ENCODE data around the gene RNASE3.

DNA sequence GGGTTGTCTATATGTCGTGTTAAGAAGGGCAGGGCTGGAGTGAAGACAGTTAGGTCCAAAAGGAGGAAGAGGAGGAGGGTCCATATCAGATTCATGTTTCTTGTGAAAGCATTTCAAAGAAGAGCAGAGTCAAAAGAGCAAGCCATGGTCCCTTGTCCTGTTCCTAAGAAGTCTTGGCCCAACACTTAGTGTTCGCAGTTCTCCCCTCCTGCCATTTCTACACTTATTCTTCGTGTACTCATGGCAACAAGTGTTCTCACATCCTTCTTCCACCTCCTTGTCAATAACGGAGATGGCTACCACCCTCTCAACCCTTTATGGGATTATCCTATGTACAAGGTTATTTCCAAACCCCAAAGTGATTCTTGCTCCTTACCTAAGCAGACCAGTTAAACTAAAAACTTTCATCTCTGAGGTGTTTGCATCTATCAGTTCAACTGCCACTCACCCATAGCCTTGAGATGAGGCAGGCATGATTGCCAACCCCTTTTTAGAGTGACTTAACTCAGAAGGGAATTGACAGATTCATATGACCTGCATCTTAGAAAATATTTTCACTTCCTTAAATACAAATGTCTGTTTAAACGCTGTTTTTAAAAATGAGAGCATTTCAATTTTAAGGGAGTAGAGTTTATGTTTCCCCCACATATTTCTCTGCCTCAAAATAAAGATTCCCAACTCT lies 44.3 kb downstream of the RNASE3 start:
- TF ChIP-seq, protein P1, sequence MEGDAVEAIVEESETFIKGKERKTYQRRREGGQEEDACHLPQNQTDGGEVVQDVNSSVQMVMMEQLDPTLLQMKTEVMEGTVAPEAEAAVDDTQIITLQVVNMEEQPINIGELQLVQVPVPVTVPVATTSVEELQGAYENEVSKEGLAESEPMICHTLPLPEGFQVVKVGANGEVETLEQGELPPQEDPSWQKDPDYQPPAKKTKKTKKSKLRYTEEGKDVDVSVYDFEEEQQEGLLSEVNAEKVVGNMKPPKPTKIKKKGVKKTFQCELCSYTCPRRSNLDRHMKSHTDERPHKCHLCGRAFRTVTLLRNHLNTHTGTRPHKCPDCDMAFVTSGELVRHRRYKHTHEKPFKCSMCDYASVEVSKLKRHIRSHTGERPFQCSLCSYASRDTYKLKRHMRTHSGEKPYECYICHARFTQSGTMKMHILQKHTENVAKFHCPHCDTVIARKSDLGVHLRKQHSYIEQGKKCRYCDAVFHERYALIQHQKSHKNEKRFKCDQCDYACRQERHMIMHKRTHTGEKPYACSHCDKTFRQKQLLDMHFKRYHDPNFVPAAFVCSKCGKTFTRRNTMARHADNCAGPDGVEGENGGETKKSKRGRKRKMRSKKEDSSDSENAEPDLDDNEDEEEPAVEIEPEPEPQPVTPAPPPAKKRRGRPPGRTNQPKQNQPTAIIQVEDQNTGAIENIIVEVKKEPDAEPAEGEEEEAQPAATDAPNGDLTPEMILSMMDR (IDR thresholded peaks at IDR 0.05; ENCODE audit: insufficient read depth, low read depth, low read length), result no peak
- no peak for TF ChIP-seq EZH2 (IDR thresholded peaks at IDR 0.05; ENCODE audit: insufficient read depth, low read length)

All from astrocyte (in vitro differentiated cells and primary cell).